Stimulated activated CD4-positive, alpha-beta T cell treated with anti-CD3 and anti-CD28 coated beads, Interleukin-12 subunit alpha, Interleukin-12 subunit beta, amount 100 ng/mL, for 4 hours (primary cell): Measurements from ENCODE around the gene DOK5.

Source experiments
- DNase-seq: peaks from one replicate; pipeline ENCODE4 v3.0.0-alpha.2; 2020

The DOK5 gene

GRCh38 chr20:54565255-54565654 lies 89.9 kb downstream of the DOK5 start:
- no peak for DNase-seq

- DNase-seq = no peak
Measured at GRCh38 chr20:54566031-54566688, 90.8 kb downstream of the DOK5 start.

- no peak for DNase-seq
Measured at GRCh38 chr20:54570561-54570960, 95.2 kb downstream of the DOK5 start.

- no peak for DNase-seq
Measured at GRCh38 chr20:54572665-54573435, 97.5 kb downstream of the DOK5 start.

- DNase-seq = no peak
Measured at GRCh38 chr20:54573838-54574237, 98.4 kb downstream of the DOK5 start.

GRCh38 chr20:54576518-54576917 lies 101.1 kb downstream of the DOK5 start:
- DNase-seq = no peak

GRCh38 chr20:54577637-54578036 lies 102.2 kb downstream of the DOK5 start:
- no peak for DNase-seq

- no peak for DNase-seq
Measured at GRCh38 chr20:54585217-54585616, 109.8 kb downstream of the DOK5 start.

GRCh38 chr20:54587408-54587807 lies 112.0 kb downstream of the DOK5 start:
- DNase-seq = no peak

- no peak for DNase-seq
Measured at GRCh38 chr20:54589402-54590030, 114.1 kb downstream of the DOK5 start.

- no peak for DNase-seq
Measured at GRCh38 chr20:54590856-54591255, 115.5 kb downstream of the DOK5 start.

GRCh38 chr20:54596651-54597050 lies 121.3 kb downstream of the DOK5 start:
- no peak for DNase-seq

GRCh38 chr20:54598352-54598751 lies 123.0 kb downstream of the DOK5 start:
- DNase-seq = no peak

GRCh38 chr20:54600634-54601033 lies 125.2 kb downstream of the DOK5 start:
- DNase-seq = no peak

GRCh38 chr20:54601831-54602515 lies 126.6 kb downstream of the DOK5 start:
- no peak for DNase-seq

- no peak for DNase-seq
Measured at GRCh38 chr20:54605319-54605718, 129.9 kb downstream of the DOK5 start.

- no peak for DNase-seq
Measured at GRCh38 chr20:54606380-54606779, 131.0 kb downstream of the DOK5 start.

GRCh38 chr20:54608039-54608745 lies 132.8 kb downstream of the DOK5 start:
- no peak for DNase-seq

GRCh38 chr20:54608943-54609342 lies 133.6 kb downstream of the DOK5 start:
- DNase-seq = no peak

- DNase-seq = no peak
Measured at GRCh38 chr20:54611708-54612412, 136.5 kb downstream of the DOK5 start.

GRCh38 chr20:54618412-54618811 lies 143.0 kb downstream of the DOK5 start:
- DNase-seq = no peak

GRCh38 chr20:54619181-54619580 lies 143.8 kb downstream of the DOK5 start:
- no peak for DNase-seq
